ENCODE results near the gene CYP3A4.
"Not testable (repeated sequence)": the region's sequence is repeated elsewhere in the genome, so short reads cannot be mapped to it uniquely, and the experiment has no call there.

CYP3A4 gene

GRCh38 chr7:99784007-99784406, at the start of gene CYP3A4:
Gene CYP3A4 (minus strand): TSS chr7:99784184. CDS start chr7:99784081, 103 bp downstream.
- no peak for FAIRE-seq

DNA sequence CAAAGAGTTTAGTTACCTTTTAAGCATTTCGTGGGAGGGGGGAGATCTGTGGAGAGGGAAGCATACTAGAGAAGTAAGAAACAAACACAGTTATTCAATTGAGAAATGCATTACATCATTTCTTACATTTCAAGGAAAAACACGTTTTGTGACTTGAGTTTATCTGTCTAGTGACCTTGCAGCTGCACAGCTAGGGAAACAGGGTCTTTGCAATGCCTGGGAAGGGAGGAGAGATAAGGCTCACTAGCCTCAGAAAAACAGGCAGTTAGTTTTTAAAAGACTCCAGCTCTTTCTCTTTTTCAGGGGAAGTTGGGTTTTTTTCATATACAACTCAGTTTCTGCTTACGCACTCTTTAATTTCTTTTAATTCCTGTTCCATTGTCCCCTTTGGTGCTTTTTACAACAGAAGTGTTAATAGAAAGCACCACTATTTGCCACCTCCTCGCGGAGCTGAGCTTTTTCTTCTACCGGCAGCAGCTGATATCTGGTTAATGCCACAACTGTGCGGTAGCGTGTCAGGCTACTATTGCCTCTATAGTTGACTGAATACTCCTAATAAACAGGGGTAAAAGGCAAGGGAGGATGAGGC, 49.4 kb upstream of the CYP3A4 start:
- no peak for FAIRE-seq

DNA sequence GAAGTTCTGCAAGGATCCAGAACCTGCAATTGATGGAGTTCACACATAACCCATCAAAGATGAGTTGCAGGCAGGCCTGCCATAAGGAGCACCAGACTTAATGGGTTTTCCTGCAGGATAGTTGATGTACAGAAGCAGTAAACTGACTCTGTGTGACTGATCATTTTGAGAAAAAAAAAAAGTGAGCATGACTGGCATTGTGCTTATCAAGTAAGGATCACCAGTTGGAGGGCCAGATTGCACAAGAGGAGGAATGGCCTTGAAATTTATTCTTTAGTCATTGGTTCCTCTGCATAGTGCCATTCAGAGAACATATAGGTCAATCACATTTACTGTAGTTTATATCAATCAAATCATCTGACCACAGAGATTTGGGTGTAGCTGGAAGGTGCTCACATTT, 47.6 kb upstream of the CYP3A4 start:
- no peak for FAIRE-seq

DNA sequence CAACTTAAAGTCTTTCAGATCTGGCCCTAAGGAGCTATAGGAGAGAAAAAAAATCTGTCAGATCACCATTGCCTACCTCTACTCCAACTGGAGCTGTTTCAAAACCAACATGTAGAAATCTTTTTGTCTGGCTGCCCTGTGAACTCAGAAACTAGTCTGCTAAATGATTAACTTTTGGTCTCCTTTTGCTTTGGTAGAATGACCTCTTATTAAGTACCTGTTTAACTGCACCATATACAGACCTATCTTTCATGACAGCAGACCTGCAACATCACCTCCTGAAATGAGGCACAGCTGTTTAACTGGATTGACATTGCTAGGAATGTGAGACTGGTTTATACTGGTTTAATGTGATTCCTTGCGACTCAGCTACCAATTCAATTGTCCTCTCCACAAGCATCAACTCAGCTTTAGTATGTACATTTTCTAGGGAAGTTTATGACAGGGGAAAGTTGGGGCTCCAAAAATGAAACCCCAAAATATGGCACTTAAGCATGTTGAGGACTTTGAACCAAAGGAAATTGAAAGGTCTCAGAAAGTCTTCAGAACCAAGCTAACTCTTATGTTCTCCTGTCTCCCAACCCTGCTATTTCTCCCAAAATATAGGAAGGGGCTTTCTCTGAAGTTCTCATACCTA, 45.7 kb upstream of the CYP3A4 start:
- no peak for FAIRE-seq

DNA sequence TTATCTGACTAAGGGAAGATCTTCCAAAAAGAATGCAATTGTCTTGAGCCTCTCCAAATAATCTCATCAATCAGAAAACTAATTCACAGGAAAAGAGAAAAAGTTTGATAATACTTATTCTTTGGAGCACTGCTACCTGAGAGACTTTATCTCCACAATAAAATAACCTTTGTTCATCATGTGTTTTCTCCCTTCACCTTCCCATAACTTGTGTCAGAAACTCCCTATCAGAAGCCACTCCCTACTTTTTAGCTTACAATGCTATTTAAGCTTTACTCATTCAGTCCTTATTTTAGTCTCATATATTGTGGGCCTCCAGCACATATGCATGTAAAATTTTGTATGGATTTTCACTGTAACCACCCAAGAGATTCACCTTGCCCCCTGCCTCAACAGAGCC, 44.8 kb upstream of the CYP3A4 start:
- FAIRE-seq: no peak

DNA sequence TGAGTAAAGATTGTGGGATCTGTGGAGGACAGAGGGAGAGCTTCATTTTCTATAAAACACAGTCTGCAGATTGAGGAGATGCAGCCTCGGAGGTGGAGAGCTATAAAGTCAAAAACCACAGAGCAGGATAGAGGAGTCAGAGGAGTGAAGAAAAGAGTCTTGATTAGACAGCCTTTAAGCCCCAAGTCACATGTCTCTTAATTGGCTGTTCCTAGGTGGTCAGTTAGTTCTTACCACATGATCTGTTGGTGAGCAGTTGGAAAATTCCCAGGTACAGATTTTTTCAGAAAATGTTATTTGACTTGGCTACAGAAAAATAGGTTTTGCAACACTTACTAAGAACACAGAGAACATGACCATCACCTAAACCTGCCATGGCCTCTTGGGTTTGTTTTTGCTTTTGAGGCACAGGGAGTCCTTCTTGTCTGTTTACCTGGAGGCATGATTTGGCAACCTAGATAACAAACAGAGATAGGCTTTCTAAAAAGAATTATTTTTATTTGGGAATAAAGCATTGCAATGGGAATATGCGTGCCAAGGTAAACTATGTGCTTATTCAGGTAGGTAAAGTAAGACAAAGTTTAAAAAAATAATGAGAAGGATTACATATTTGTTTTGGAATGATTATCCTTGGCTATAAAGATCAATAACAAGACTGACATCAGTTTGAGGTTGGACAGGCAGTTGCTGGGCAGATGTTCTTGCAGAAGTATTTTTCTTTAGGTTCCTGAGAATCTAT, 43.2 kb upstream of the CYP3A4 start:
- no peak for FAIRE-seq

DNA sequence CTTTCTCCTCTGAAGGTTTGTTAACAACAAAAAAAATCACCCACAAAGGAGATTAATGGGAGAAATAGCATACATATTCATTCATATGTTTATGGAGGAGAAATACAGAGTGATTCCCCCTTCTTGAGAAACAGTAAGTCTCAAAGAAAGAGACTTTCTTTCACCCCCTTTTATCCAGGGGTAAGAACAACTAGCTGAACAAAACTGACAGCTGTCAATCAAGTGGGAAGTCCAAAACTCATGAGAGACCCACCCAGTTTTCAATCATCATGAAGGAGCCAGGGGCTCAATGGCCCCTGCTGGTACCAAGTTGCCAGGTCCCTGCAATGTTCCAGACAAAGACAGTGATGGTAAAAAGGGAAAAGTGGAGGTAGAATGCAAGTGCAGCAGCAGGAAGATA, 41.9 kb upstream of the CYP3A4 start:
- FAIRE-seq: no peak

GRCh38 chr7:99825452-99825851, 41.5 kb upstream of the CYP3A4 start:
- FAIRE-seq: no peak

GRCh38 chr7:99824091-99824490, 40.1 kb upstream of the CYP3A4 start:
- FAIRE-seq: no peak

- FAIRE-seq: no peak
Observed at GRCh38 chr7:99822731-99823718, 39.0 kb upstream of the CYP3A4 start.

DNA sequence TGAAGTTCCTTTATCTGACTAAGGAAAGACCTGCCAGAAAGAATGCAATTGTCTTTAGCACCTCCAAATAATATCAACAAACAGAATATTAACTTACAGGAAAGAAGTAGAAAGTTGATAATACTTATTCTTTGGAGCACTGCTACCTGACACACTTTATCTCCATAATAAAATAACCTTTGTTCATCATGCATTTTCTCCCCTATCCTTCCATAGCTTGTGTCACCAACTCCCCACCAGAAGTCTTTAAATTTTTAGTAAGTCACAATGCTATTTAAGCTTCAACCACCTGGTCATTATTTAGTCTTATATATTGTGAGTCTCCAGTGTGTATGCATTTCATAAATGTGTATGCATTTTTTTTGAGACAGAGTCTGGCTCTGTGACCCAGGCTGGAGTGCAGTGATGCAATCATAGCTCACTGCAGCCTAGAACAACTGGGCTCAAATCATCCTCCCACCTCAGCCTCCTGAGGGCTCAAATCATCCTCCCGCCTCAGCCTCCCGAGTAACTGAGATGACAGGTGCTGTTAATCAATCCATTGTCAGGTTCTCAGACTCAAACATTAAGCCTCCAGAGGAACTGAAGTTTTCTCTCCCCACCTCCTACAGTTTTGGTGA, 36.5 kb upstream of the CYP3A4 start:
- FAIRE-seq: no peak

DNA sequence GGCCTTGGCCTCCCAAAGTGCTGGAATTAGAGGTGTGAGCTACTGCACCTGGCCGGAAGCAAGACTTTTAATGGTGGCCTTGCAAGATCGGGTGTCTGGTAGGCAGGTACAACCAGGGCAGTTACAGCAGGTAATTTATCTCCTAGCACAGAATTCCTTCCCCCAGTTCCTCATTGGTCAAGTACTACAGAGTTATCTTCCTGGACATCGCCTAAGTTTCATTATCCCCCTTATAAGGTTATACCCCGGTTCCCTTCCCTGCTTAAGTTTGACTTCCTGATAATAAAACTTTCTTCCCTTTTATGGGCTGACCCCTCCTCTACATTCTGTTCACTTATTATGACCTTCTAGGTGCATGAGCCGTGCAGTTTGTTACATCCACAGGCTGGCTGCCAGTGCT, 24.8 kb upstream of the CYP3A4 start:
- no peak for FAIRE-seq

- FAIRE-seq: no peak
Observed at GRCh38 chr7:99806839-99807478, 23.0 kb upstream of the CYP3A4 start.

DNA sequence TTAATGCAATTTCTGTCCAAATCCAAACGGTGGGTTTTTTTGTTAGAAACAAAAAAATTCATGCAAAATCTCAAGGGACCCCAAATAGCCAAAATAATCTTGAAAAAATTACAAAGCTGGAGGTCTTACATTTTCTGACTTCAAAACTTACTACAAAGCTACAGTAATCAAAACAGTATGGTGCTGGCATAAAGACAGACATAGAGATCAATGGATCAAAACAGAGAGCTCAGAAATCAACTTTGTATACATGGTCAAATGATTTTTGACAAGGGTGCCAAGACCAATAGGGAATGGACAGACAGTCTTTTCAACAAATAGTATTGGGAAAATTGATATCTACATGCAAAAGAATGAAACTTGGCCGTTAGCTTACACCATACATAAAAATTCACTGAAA, 21.7 kb upstream of the CYP3A4 start:
- FAIRE-seq: no peak

DNA sequence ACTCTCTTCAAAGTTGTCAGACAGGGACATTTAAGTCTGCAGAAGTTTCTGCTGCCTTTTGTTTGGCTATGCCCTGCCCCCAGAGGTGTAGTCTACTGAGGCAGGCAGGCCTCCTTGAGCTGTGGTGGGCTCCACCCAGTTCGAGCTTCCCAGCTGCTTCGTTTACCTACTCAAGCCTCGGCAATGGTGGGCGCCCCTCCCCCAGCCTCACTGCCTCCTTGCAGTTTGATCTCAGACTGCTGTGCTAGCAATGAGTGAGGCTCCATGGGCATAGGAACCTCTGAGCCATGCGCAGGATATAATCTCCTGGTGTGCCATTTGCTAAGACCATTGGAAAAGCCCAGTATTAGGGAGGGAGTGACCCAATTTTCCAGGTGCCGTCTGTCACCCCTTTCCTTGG, 19.1 kb upstream of the CYP3A4 start:
- FAIRE-seq: not testable (repeated sequence)

DNA sequence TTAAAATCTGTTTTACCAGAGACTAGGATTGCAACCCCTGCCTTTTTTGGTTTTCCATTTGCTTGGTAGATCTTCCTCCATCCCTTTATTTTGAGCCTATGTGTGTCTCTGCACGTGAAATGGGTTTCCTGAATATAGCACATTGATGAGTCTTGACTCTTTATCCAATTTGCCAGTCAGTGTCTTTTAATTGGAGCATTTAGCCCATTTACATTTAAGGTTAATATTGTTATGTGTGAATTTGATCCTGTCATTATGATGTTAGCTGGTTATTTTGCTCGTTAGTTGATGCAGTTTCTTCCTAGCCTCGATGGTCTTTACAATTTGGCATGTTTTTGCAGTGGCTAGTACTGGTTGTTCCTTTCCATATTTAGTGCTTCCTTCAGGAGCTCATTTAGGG, 17.4 kb upstream of the CYP3A4 start:
- not testable (repeated sequence) for FAIRE-seq

GRCh38 chr7:99798972-99799371, 15.0 kb upstream of the CYP3A4 start:
- no peak for FAIRE-seq

DNA sequence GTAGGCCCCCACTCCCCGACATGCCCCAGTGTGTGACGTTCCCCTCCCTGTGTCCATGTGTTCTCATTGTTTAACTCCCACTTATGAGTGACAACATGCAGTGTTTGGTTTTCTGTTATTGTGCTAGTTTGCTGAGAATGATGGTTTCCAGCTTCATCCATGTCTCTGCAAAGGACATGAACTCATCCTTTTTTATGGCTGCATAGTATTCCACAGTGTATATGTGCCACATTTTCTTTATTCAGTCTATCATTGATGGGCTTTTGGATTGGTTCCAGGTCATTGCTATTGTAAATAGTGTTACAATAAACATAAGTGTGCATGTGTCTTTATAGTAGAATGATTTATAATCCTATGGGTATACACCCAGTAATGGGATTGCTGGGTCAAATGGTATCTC, 11.9 kb upstream of the CYP3A4 start:
- not testable (repeated sequence) for FAIRE-seq

DNA sequence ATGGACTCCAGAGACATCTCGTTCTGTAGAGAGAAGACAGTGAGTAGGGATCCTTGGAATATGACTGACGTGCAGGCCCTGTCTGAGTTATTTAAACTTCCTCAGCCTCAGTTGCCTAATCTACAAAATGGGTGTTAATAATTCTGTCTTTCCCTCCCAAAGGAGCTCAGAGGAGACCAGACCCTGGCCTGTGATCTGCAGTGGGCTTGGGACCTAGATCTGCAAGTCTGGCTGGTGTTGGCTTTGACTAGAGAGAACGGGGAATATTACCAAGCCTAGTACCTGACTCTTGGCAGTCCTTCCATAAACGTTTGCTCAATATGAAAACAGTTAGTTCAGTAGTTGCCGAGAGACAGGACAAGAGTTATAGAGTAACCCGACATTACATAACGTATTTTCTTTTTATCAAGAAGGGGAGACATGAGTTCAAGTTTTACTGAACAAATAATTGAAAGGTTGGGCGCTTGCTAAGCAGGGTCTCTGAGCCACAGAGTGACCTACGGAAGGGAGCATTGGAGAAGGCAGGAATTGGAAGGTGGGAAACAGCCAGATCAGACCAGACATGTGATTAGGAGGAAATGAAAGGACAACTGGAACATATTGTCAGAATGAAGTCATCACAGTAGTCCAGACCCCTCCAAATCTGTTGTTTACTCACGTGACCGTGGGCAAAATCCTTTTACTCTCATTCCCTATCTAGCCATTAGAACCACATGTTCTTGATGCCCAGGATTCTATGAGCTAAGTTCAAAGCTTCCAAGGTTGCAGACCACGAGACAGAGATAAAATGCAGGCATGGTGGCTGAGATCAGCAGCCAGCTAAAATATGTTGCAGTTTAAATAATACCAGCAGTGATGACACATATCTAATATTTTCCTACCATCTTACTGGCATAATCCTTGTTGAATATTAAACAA, 10.9 kb upstream of the CYP3A4 start:
- no peak for FAIRE-seq

DNA sequence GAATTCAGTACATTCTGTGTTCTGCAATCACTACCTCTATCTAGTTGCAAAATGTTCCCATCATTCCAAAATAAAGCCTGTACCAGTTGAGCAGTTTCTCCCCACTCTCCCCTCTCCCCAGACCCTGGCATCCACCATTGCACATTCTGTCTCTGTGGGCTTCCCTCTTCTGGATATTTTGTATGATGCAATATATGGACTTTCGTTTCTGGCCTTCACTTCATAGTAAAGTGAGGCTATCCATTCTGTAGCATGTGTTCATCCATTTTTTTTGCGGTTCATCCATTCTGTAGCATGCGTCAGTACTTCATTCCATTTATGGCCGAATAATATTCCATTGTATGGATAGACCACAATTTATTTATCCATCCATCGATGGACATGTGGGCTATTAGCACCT, 9.5 kb upstream of the CYP3A4 start:
- no peak for FAIRE-seq

GRCh38 chr7:99792967-99793366, 9.0 kb upstream of the CYP3A4 start:
- FAIRE-seq: no peak
